AG09309 (cell line): ENCODE measurements around the gene CLEC9A.

Experiments used
- DNase-seq: peaks from one replicate; pipeline ENCODE4 v3.0.0-alpha.2; 2010; ENCODE audit warnings: low read depth
- H3K4me3 ChIP-seq: 2 replicates; pipeline ENCODE4 v1.5.1; 2011; ENCODE audit warnings: mild to moderate bottlenecking, low read depth, low read length, moderate library complexity; ENCODE audit not compliant: control insufficient read depth
- TF ChIP-seq, protein P1 (sequence below): IDR thresholded peaks from 2 replicates; pipeline ENCODE4 v1.5.1; 2011; ENCODE audit warnings: mild to moderate bottlenecking, low read depth, low read length, inconsistent platforms; ENCODE audit not compliant: insufficient read depth, control insufficient read depth; ENCODE audit errors: missing control alignments

CLEC9A gene

DNA sequence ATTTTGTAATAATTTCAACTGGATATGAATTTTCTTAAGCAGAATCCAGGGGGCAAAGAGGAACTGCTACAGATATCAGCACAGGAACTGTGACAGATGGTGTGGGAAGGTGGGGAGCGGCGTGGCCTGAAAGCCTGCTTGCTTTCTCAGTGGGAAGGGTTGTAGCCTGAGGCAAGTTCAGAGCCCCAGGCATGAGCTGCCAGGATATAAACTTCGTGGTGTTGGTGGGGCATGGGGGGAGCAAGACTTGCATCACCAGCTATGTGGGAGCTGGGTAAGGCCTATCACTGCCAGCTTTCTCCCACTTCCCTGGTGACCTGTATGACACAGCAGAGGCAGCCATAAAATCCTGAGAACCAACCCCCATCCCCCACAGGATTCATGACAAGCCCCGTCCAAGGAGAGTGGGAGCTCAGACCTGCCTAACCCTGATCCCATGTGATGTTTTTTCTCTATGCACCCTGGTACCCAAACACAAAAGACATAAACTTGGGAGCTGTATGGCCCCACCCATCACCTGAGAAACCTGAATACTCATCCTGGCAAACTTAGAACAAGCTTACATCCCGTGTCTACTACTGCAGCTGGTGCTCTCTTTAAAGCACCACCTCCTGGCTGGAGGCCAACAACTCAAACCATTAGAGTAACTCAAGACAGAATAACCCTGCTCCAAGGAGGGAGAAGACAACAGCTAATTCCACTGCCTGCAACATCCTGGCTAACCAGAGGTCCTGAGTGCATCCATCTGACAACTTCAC is 51.8 kb downstream of the CLEC9A start:
- TF ChIP-seq, protein P1, sequence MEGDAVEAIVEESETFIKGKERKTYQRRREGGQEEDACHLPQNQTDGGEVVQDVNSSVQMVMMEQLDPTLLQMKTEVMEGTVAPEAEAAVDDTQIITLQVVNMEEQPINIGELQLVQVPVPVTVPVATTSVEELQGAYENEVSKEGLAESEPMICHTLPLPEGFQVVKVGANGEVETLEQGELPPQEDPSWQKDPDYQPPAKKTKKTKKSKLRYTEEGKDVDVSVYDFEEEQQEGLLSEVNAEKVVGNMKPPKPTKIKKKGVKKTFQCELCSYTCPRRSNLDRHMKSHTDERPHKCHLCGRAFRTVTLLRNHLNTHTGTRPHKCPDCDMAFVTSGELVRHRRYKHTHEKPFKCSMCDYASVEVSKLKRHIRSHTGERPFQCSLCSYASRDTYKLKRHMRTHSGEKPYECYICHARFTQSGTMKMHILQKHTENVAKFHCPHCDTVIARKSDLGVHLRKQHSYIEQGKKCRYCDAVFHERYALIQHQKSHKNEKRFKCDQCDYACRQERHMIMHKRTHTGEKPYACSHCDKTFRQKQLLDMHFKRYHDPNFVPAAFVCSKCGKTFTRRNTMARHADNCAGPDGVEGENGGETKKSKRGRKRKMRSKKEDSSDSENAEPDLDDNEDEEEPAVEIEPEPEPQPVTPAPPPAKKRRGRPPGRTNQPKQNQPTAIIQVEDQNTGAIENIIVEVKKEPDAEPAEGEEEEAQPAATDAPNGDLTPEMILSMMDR = no peak
- DNase-seq = no peak
- no peak overlapping the region for H3K4me3 ChIP-seq

GRCh38 chr12:10084733-10085132 is 54.3 kb downstream of the CLEC9A start:
- H3K4me3 ChIP-seq = no peak overlapping the region
- TF ChIP-seq, protein P1 = no peak
- DNase-seq = no peak

GRCh38 chr12:10086387-10086786 is 55.9 kb downstream of the CLEC9A start:
- H3K4me3 ChIP-seq = no peak overlapping the region
- TF ChIP-seq, protein P1 = no peak
- DNase-seq = no peak

DNA sequence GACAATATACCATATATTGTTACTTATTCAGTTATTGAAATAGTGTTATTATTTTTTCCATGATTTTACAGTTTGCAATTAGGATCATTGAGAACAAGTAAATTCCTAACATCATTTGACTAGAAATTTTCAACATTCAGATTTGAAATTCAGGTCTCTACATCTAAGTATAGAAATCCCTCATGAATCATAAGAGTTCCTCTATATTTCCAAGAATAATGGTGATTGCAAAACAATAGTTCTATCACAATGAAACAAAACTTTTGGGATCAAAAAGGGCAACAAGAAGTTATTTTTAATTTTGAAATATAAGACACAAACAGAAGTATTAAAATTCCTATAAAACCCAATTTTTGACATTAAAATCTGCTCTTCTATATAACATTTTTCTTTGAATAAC is 57.5 kb downstream of the CLEC9A start:
- TF ChIP-seq, protein P1 = no peak
- DNase-seq = no peak
- no peak overlapping the region for H3K4me3 ChIP-seq

GRCh38 chr12:10088955-10089900 is 58.7 kb downstream of the CLEC9A start:
- TF ChIP-seq, protein P1 = no peak

DNA sequence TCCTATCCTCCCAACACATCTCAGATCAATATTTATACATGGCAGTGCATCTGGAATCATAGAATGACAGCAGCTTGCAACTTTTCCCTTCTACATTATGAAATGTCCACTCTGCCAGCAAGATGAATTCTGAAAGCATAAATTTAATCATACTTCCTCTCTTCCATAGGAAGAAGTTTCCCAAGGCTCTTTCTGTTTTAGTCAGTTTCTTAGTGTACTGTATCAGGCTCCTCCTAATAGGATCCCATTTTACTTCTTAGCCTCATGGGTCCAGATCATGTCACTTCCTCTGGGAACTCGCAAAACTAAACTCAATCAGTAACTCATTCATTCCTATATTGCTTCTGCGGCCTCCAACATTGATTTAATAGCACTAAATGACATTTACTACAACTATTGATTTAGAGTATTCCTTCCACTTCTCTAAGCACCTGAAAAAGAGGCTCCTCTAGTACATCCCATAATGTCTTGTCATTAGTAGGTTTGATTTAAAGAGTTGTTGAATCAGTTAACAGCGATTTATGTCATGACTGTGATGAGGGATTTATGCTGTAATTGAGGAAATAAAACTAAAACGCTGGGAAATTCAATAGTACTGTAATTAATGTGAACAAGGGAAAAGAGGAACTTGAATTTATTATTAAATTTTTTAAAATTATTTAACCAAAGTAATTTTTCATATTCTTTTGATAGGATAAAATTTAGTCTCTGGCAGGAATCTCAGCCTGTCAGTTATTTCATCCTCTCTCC is 64.3 kb downstream of the CLEC9A start:
- DNase-seq = no peak
- H3K4me3 ChIP-seq = no peak overlapping the region
- TF ChIP-seq, protein P1 = no peak

More at GRCh38 chr12:10088955-10089900, 58.7 kb downstream of the CLEC9A start:
- DNase-seq = no peak
- H3K4me3 ChIP-seq = no peak overlapping the region
